PFSK-1 (cell line): ENCODE data around the gene CCDC85A.

Source experiments
- FOXP2 ChIP-seq: optimal IDR thresholded peaks from 2 replicates; pipeline ENCODE3; 2011; ENCODE audit warnings: borderline replicate concordance, control low read depth, inconsistent platforms; ENCODE audit not compliant: insufficient read depth; ENCODE audit errors: extremely low read length, extremely low read depth
- POLR2AphosphoS5 ChIP-seq: IDR thresholded peaks from 2 replicates; pipeline ENCODE4 v1.6.1; 2012; ENCODE audit warnings: low read depth, mild to moderate bottlenecking, control low read depth, low read length, moderate library complexity
- REST ChIP-seq, 2 experiments: IDR thresholded peaks; 2 replicates each; pipeline versions ENCODE4 v1.6.1 to v1.8.0; 2011 to 2012; ENCODE audit warnings: low read depth in 2 of 2, low read length in 2 of 2, control low read depth in 1 of 2, inconsistent platforms in 1 of 2, mild to moderate bottlenecking in 1 of 2, moderate library complexity in 1 of 2; ENCODE audit not compliant: insufficient read depth in 1 of 2
- SIN3A ChIP-seq: IDR thresholded peaks from 2 replicates; pipeline ENCODE4 v1.6.1; 2012; ENCODE audit warnings: mild to moderate bottlenecking, low read length, moderate library complexity, borderline replicate concordance; ENCODE audit not compliant: insufficient read depth
- TAF1 ChIP-seq: IDR thresholded peaks from 2 replicates; pipeline ENCODE4 v1.6.1; 2012; ENCODE audit warnings: low read length, control low read depth, borderline replicate concordance; ENCODE audit not compliant: insufficient read depth

The CCDC85A gene

GRCh38 chr2:56215911-56216310 is 32.1 kb downstream of the CCDC85A start:
- TF ChIP-seq REST (IDR thresholded peaks at IDR 0.05; ENCODE audit: insufficient read depth in 1 of 2, low read depth in 2 of 2, low read length in 2 of 2) (no peak), POLR2AphosphoS5 (no peak), SIN3A (no peak), TAF1 (no peak), FOXP2 (no peak)

GRCh38 chr2:56217106-56217505 is 33.3 kb downstream of the CCDC85A start:
- TF ChIP-seq FOXP2 (no peak), REST (IDR thresholded peaks at IDR 0.05; ENCODE audit: insufficient read depth in 1 of 2, low read depth in 2 of 2, low read length in 2 of 2) (no peak), SIN3A (no peak), POLR2AphosphoS5 (no peak), TAF1 (no peak)

- no peak for TF ChIP-seq POLR2AphosphoS5
- TF ChIP-seq SIN3A = no peak
- no peak for TF ChIP-seq TAF1
- no peak for TF ChIP-seq REST (IDR thresholded peaks at IDR 0.05; ENCODE audit: insufficient read depth in 1 of 2, low read depth in 2 of 2, low read length in 2 of 2)
- TF ChIP-seq FOXP2 = no peak
These were observed 38.7 kb downstream of the CCDC85A start for GRCh38 chr2:56222481-56222880.

GRCh38 chr2:56224316-56224715 is 40.5 kb downstream of the CCDC85A start:
- no peak for TF ChIP-seq POLR2AphosphoS5
- no peak for TF ChIP-seq SIN3A
- TF ChIP-seq TAF1 = no peak
- no peak for TF ChIP-seq FOXP2
- no peak for TF ChIP-seq REST (IDR thresholded peaks at IDR 0.05; ENCODE audit: insufficient read depth in 1 of 2, low read depth in 2 of 2, low read length in 2 of 2)

GRCh38 chr2:56227811-56228210 is 44.0 kb downstream of the CCDC85A start:
- TF ChIP-seq FOXP2 (no peak), POLR2AphosphoS5 (no peak), TAF1 (no peak), REST (IDR thresholded peaks at IDR 0.05; ENCODE audit: insufficient read depth in 1 of 2, low read depth in 2 of 2, low read length in 2 of 2) (no peak), SIN3A (no peak)
